Femur (tissue), 1 donor: ENCODE results near the gene DMAP1.

Experiments
- DNase-seq: peaks from one replicate; pipeline ENCODE4 v3.0.0-alpha.2; 2017

The DMAP1 gene

DNA sequence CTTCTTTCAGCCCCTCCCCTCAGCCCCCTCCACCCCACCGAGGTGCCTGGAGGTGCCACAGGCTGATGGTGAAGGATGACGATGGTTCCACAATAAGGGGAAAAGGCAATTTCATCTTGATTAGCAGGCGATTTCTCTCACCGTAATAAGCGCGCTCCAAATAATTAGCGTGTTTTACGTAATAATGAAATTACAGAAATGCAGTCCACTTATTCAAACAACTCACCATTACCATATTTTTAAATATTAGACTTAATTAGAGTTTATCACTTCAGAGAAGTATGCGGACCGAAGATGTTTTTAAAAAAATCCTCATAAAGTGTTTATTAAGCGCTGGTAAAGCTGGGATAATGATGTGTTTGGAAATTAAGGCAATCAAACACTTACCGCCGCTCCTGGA lies 14.9 kb downstream of the DMAP1 start:
- no peak for DNase-seq

DNA sequence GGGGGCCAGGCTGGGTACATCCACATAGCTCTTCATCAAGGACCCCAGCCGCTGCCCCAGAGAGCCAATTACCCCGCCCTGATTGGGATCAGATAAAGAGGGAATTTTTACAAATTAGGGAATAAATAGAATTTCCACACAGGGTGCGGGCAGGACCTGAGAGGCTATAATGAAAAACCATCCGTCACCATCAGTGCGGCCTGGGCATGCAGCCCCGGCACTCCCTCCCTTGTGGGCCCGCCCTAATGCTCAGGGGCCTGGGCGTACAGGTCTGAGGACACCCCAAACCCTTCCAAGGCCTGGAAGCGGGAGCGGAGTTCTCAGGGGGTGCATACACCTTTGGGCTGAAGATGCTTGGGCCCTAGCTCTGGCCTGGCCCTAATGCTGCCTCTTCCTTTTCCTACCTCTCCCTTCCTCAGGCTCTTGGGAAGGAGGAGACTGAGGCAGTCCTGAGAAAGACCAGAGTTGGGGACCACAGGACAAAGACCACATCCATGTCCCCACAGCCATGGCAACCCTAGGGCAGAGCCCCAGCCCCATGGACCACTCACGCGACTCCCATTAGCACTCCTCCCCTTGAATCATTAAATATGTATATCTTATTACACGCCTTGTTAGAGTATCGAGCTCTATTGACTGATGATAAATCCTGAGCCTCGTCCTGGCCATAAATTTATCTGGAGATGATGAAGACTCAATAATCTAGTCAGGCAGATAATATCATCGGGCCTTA lies 16.3 kb downstream of the DMAP1 start:
- peak; percentile 7 for DNase-seq

- DNase-seq = no peak
These were observed 17.5 kb downstream of the DMAP1 start for GRCh38 chr1:44230796-44231195.

GRCh38 chr1:44233593-44233992 lies 20.3 kb downstream of the DMAP1 start:
- no peak for DNase-seq

- DNase-seq = no peak
These were observed 22.5 kb downstream of the DMAP1 start for GRCh38 chr1:44235808-44236207.

DNA sequence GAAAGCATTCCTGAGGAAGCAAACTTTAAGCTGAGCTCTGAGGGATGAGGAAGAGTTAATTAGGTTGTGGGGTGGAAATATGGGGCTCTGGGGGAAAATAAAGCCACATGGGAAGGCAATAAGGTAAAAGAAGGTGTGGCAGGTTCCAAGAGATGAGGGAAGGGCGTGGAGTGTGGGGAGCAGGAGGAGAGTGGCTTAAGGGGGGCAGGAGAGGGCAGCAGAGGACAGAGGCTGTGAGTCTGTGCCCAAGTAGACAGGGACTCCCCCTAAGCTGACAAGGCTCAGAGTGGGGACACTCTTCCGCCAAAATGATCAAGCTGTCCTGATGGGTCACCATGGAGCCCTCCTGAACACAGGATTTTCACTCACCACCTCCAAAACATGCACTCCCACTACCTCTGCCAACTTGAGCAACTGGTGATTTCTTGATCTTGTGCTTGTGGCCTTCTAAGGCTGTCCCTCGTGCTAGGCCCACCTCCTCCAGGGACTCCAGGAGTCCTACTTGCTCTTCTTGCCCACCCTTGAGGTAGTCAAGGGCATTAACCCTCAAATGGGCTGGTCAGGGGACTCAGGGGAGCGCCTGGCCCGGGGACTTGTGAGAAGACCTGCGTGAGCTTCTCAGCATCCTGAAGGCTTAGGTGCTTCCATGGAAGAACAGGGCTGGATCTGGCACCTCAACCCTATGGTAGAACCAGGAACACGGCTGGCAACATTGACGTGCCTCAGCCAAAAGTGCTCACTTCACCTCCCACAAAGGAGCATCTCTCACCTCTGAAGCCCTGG lies 23.4 kb downstream of the DMAP1 start:
- DNase-seq = no peak

GRCh38 chr1:44237721-44238457 lies 24.6 kb downstream of the DMAP1 start:
- peak; percentile 78 for DNase-seq

- DNase-seq = no peak
These were observed 25.4 kb downstream of the DMAP1 start for GRCh38 chr1:44238660-44239059.

- no peak for DNase-seq
These were observed 26.2 kb downstream of the DMAP1 start for GRCh38 chr1:44239331-44239960.

GRCh38 chr1:44239961-44240371 lies 26.7 kb downstream of the DMAP1 start:
- DNase-seq = no peak

GRCh38 chr1:44240802-44241671 lies 27.8 kb downstream of the DMAP1 start:
- no peak for DNase-seq

DNA sequence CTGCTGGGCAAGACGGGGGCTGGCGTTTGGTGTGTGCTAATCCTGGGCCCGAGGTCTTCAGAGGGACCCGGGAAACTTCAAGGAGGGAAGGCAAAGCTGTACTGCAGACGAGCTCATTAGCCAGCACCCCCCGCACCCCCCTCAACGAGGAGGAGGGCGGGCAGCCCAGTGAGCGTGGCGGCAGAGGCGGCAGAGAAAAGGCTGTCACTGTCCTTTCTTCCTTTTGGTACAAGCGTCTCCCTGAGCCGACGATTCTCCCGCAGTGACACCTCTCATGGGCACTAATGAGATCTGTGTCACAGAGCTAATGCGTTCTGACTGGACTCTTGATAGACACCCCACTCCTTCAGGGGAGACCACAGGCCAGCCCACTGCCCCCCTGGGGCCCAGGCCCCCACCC lies 29.5 kb downstream of the DMAP1 start:
- DNase-seq = no peak

- DNase-seq = no peak
These were observed 30.7 kb downstream of the DMAP1 start for GRCh38 chr1:44243782-44244495.

DNA sequence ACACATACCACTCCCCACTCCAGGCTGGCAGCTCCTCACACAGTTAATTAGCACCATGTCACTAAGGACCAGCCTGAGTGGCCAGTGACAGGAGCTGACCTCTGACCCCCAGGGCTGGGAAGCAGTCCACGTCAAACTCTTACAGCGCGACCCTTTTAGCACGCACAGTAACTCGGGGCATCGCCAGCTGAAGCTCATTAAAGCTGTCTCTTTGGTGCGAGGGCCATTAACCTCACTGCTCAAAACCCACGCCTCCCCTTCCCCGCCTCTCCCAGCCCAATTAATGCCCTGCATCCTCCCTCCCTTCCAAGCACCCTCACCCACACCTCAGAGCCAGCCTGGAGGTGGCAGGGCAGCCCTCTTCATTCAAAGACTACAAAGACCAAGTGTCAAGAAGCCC lies 31.7 kb downstream of the DMAP1 start:
- no peak for DNase-seq

DNA sequence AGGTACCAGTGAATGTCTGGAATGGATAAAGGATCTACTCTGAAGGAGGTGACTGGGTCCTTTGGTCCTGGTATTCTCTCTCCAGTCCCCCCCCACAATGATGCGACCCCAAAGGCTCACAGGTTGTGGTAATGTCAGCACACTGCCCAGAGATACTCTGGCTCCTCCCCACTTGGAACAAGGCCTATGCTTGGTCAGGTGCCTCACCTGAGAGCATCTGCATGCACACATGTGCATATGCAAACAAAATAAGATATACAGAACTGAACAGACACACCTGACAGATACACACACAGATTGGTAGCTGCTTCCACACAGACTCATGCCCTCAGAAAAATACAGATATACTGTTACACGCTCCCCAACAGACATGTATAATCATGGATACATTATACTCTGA lies 33.5 kb downstream of the DMAP1 start:
- no peak for DNase-seq

- DNase-seq = peak; percentile 51
These were observed 36.3 kb downstream of the DMAP1 start for GRCh38 chr1:44249543-44249942.

DNA sequence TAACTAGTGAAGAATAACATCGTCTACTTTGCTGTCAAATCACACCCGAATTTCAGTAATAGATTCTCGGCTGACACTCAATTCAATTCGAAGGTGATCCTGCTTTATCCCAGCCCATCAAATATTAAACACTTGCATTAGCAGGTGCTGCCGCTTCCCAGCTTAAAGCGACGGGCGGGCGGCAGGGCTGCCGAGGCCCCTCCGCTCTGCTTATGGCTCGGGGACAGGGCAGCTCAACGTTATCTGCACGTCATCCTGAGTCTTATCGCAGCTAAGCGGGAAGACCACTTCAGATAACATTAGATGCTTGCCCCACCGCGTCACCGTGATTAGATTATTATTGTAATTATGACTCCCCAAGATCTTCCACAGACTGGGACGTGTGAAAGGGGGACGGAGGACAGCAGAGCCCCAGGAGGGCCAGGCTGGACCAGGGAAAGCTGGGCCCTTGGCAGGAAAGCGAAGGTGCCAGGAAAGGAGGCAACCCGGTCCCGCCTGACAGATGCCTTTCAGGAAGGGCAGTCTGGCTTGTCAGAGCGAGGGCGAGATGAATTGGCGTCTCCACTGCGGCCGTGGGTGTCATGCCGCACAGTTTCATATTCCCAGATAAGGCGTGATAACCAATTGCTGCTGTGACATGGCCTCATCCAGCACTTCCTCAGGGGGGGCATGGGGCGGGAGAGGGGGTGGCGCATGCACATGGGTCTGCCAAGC lies 37.0 kb downstream of the DMAP1 start:
- DNase-seq = no peak

DNA sequence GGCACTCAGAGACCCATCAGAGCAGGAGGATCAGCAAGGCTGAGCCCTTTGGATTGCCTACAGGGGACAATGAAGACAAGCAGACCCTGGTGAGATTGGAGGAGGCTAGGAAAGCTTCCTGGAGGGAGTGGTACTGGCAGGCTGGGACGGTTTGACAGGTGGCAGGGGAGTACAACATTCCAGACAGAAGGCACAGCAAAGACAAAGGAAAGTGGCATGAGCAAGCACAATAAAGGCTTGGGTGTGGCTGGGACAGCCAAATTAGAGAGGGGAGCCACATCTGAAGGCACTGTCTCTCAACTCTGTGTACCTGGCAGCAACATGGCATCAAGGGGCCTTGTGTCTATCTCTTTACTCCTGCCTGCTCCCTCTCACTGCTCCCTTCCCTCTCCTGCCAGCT lies 38.2 kb downstream of the DMAP1 start:
- no peak for DNase-seq

GRCh38 chr1:44251989-44252671 lies 38.9 kb downstream of the DMAP1 start:
- DNase-seq = no peak

DNA sequence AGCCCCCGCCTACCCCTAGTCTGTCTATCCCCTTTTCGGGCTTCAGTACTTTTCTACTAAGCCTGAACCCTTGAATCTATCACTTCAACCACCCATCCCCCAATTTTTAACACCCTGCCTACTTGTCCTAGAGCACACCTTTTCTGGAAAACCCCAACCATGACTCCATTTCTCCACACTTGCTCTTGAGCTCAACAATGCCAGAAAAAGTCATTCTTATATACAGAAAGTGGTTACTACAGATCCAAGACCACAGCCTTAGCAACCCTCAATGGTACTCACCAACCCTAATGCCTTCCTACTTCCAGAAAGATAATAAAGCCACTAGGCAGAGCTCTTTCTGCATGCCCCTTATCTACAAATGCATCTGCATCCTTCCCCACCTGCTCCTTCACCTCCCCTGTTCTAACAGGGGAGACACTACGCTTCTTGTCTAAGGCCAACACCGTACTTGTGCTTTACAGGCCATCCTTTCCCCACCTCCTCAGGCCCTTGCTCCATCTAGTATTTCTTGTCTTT lies 41.2 kb downstream of the DMAP1 start:
- no peak for DNase-seq
